ENCODE data around the gene P2RY4.
"Not testable (repeated sequence)": the region's sequence is repeated elsewhere in the genome, so short reads cannot be mapped to it uniquely, and the experiment has no call there.

Gene P2RY4

GRCh38 chrX:70244881-70245280 lies 15.1 kb downstream of the P2RY4 start:
- Histone ChIP-seq H3K4me3 (ENCODE audit: low read depth, low read length) (no peak overlapping the region), H3K27me3 (ENCODE audit: insufficient read depth, low read length) (no peaks in the 10 kb centered on the region), H3K79me2 (ENCODE audit: control insufficient read depth, insufficient read depth, low read length, unreplicated experiment) (no peaks in the 10 kb centered on the region), H3K36me3 (ENCODE audit: insufficient read depth, low read length) (no peaks in the 10 kb centered on the region), H3K27ac (ENCODE audit: low read depth, low read length) (no peak overlapping the region), H3K4me1 (ENCODE audit: control insufficient read depth, insufficient read depth, low read length, unreplicated experiment) (no peaks in the 10 kb centered on the region), H2AFZ (ENCODE audit: low read length, unreplicated experiment) (no peak overlapping the region)

GRCh38 chrX:70243601-70244000 lies 16.4 kb downstream of the P2RY4 start:
- not testable (repeated sequence) for H3K36me3 ChIP-seq (ENCODE audit: insufficient read depth, low read length); H3K4me3 ChIP-seq (ENCODE audit: low read depth, low read length); H3K79me2 ChIP-seq (ENCODE audit: control insufficient read depth, insufficient read depth, low read length, unreplicated experiment); H3K27ac ChIP-seq (ENCODE audit: low read depth, low read length); H3K4me1 ChIP-seq (ENCODE audit: control insufficient read depth, insufficient read depth, low read length, unreplicated experiment); H2AFZ ChIP-seq (ENCODE audit: low read length, unreplicated experiment); H3K27me3 ChIP-seq (ENCODE audit: insufficient read depth, low read length)

- Histone ChIP-seq H3K4me1 (ENCODE audit: control insufficient read depth, insufficient read depth, low read length, unreplicated experiment) (no peaks in the 10 kb centered on the region), H3K4me3 (ENCODE audit: low read depth, low read length) (no peak overlapping the region), H3K27me3 (ENCODE audit: insufficient read depth, low read length) (no peaks in the 10 kb centered on the region), H3K79me2 (ENCODE audit: control insufficient read depth, insufficient read depth, low read length, unreplicated experiment) (no peaks in the 10 kb centered on the region), H2AFZ (ENCODE audit: low read length, unreplicated experiment) (no peak overlapping the region), H3K27ac (ENCODE audit: low read depth, low read length) (no peak overlapping the region), H3K36me3 (ENCODE audit: insufficient read depth, low read length) (no peaks in the 10 kb centered on the region)
These were observed 18.5 kb downstream of the P2RY4 start for GRCh38 chrX:70241501-70241900.

- no peaks in the 10 kb centered on the region for H3K79me2 ChIP-seq (ENCODE audit: control insufficient read depth, insufficient read depth, low read length, unreplicated experiment)
These were observed 19.3 kb downstream of the P2RY4 start for GRCh38 chrX:70240751-70241150.

GRCh38 chrX:70234355-70234754 lies 25.6 kb downstream of the P2RY4 start, which contains the start of gene AWAT1:
Gene AWAT1 (plus strand): TSS chrX:70234655. CDS start chrX:70234696, 41 bp downstream.
- no peaks in the 10 kb centered on the region for H3K36me3 ChIP-seq (ENCODE audit: insufficient read depth, low read length)
- no peak within 1 kb of the TSS for H3K27ac ChIP-seq (ENCODE audit: low read depth, low read length)
- H3K79me2 ChIP-seq (ENCODE audit: control insufficient read depth, insufficient read depth, low read length, unreplicated experiment), result no peaks in the 10 kb centered on the region
- no peak within 1 kb of the TSS for H2AFZ ChIP-seq (ENCODE audit: low read length, unreplicated experiment)
- no peak within 1 kb of the TSS for H3K4me3 ChIP-seq (ENCODE audit: low read depth, low read length)
- no peaks in the 10 kb centered on the region for H3K4me1 ChIP-seq (ENCODE audit: control insufficient read depth, insufficient read depth, low read length, unreplicated experiment)
- H3K27me3 ChIP-seq (ENCODE audit: insufficient read depth, low read length), result no peaks in the 10 kb centered on the region

More at GRCh38 chrX:70240751-70241150, 19.3 kb downstream of the P2RY4 start:
- Histone ChIP-seq H3K4me3 (ENCODE audit: low read depth, low read length) (no peak overlapping the region), H3K27me3 (ENCODE audit: insufficient read depth, low read length) (no peaks in the 10 kb centered on the region), H3K4me1 (ENCODE audit: control insufficient read depth, insufficient read depth, low read length, unreplicated experiment) (no peaks in the 10 kb centered on the region), H3K27ac (ENCODE audit: low read depth, low read length) (no peak overlapping the region), H3K36me3 (ENCODE audit: insufficient read depth, low read length) (no peaks in the 10 kb centered on the region), H2AFZ (ENCODE audit: low read length, unreplicated experiment) (no peak overlapping the region)

- no peaks in the 10 kb centered on the region for H3K36me3 ChIP-seq (ENCODE audit: insufficient read depth, low read length)
- no peaks in the 10 kb centered on the region for H3K79me2 ChIP-seq (ENCODE audit: control insufficient read depth, insufficient read depth, low read length, unreplicated experiment)
- H3K4me3 ChIP-seq (ENCODE audit: low read depth, low read length), result no peak overlapping the region
- H3K4me1 ChIP-seq (ENCODE audit: control insufficient read depth, insufficient read depth, low read length, unreplicated experiment), result no peaks in the 10 kb centered on the region
- no peak overlapping the region for H3K27ac ChIP-seq (ENCODE audit: low read depth, low read length)
- H3K27me3 ChIP-seq (ENCODE audit: insufficient read depth, low read length), result no peaks in the 10 kb centered on the region
- no peak overlapping the region for H2AFZ ChIP-seq (ENCODE audit: low read length, unreplicated experiment)
These were observed 28.3 kb downstream of the P2RY4 start for GRCh38 chrX:70231666-70232065.

GRCh38 chrX:70226687-70227086 lies 33.3 kb downstream of the P2RY4 start:
- Histone ChIP-seq H3K79me2 (ENCODE audit: control insufficient read depth, insufficient read depth, low read length, unreplicated experiment) (no peaks in the 10 kb centered on the region), H3K27ac (ENCODE audit: low read depth, low read length) (no peak overlapping the region), H3K4me1 (ENCODE audit: control insufficient read depth, insufficient read depth, low read length, unreplicated experiment) (no peaks in the 10 kb centered on the region), H3K27me3 (ENCODE audit: insufficient read depth, low read length) (no peaks in the 10 kb centered on the region), H3K36me3 (ENCODE audit: insufficient read depth, low read length) (no peaks in the 10 kb centered on the region), H3K4me3 (ENCODE audit: low read depth, low read length) (no peak overlapping the region), H2AFZ (ENCODE audit: low read length, unreplicated experiment) (no peak overlapping the region)

- no peak overlapping the region for H3K4me3 ChIP-seq (ENCODE audit: low read depth, low read length)
- H3K27me3 ChIP-seq (ENCODE audit: insufficient read depth, low read length), result no peaks in the 10 kb centered on the region
- no peak overlapping the region for H2AFZ ChIP-seq (ENCODE audit: low read length, unreplicated experiment)
- H3K27ac ChIP-seq (ENCODE audit: low read depth, low read length), result no peak overlapping the region
- H3K4me1 ChIP-seq (ENCODE audit: control insufficient read depth, insufficient read depth, low read length, unreplicated experiment), result no peaks in the 10 kb centered on the region
- no peaks in the 10 kb centered on the region for H3K79me2 ChIP-seq (ENCODE audit: control insufficient read depth, insufficient read depth, low read length, unreplicated experiment)
- no peaks in the 10 kb centered on the region for H3K36me3 ChIP-seq (ENCODE audit: insufficient read depth, low read length)
These were observed 34.0 kb downstream of the P2RY4 start for GRCh38 chrX:70226048-70226447.

- H3K79me2 ChIP-seq (ENCODE audit: control insufficient read depth, insufficient read depth, low read length, unreplicated experiment), result no peaks in the 10 kb centered on the region
- no peak overlapping the region for H3K27ac ChIP-seq (ENCODE audit: low read depth, low read length)
- no peaks in the 10 kb centered on the region for H3K4me1 ChIP-seq (ENCODE audit: control insufficient read depth, insufficient read depth, low read length, unreplicated experiment)
- H3K27me3 ChIP-seq (ENCODE audit: insufficient read depth, low read length), result no peaks in the 10 kb centered on the region
- no peak overlapping the region for H3K4me3 ChIP-seq (ENCODE audit: low read depth, low read length)
- no peaks in the 10 kb centered on the region for H3K36me3 ChIP-seq (ENCODE audit: insufficient read depth, low read length)
- no peak overlapping the region for H2AFZ ChIP-seq (ENCODE audit: low read length, unreplicated experiment)
These were observed 39.9 kb downstream of the P2RY4 start for GRCh38 chrX:70219938-70220764.

- H3K36me3 ChIP-seq (ENCODE audit: insufficient read depth, low read length); H3K79me2 ChIP-seq (ENCODE audit: control insufficient read depth, insufficient read depth, low read length, unreplicated experiment); H3K27ac ChIP-seq (ENCODE audit: low read depth, low read length); H3K4me1 ChIP-seq (ENCODE audit: control insufficient read depth, insufficient read depth, low read length, unreplicated experiment); H3K27me3 ChIP-seq (ENCODE audit: insufficient read depth, low read length); H3K4me3 ChIP-seq (ENCODE audit: low read depth, low read length); H2AFZ ChIP-seq (ENCODE audit: low read length, unreplicated experiment): not testable (repeated sequence)
These were observed 50.4 kb downstream of the P2RY4 start for GRCh38 chrX:70209570-70209969.

GRCh38 chrX:70208479-70208878 lies 51.5 kb downstream of the P2RY4 start:
- Histone ChIP-seq H2AFZ (ENCODE audit: low read length, unreplicated experiment) (no peak overlapping the region), H3K27ac (ENCODE audit: low read depth, low read length) (no peak overlapping the region), H3K79me2 (ENCODE audit: control insufficient read depth, insufficient read depth, low read length, unreplicated experiment) (no peaks in the 10 kb centered on the region), H3K36me3 (ENCODE audit: insufficient read depth, low read length) (no peaks in the 10 kb centered on the region), H3K4me1 (ENCODE audit: control insufficient read depth, insufficient read depth, low read length, unreplicated experiment) (no peaks in the 10 kb centered on the region), H3K27me3 (ENCODE audit: insufficient read depth, low read length) (peaks cover 8% of the 10 kb centered on the region; the same call in 1 of the 2 replicates), H3K4me3 (ENCODE audit: low read depth, low read length) (no peak overlapping the region)
